22Rv1 (cell line): ENCODE results near the gene SPATA3.
"Not testable (repeated sequence)": the region's sequence is repeated elsewhere in the genome, so short reads cannot be mapped to it uniquely, and the experiment has no call there.

Experiments used
- H3K27ac ChIP-seq: fragments of 450-650 bp; 2 replicates; pipeline ENCODE4 v1.5.1; 2017
- CTCF ChIP-seq: fragments of 450-650 bp; IDR thresholded peaks from 2 replicates; pipeline ENCODE4 v1.5.1; 2017; ENCODE audit warnings: mild to moderate bottlenecking
- ZFX ChIP-seq: fragments of 450-650 bp; IDR thresholded peaks from 2 replicates; pipeline ENCODE4 v1.6.1; 2017; ENCODE audit warnings: antibody characterized with exemption, borderline replicate concordance

Gene SPATA3

DNA sequence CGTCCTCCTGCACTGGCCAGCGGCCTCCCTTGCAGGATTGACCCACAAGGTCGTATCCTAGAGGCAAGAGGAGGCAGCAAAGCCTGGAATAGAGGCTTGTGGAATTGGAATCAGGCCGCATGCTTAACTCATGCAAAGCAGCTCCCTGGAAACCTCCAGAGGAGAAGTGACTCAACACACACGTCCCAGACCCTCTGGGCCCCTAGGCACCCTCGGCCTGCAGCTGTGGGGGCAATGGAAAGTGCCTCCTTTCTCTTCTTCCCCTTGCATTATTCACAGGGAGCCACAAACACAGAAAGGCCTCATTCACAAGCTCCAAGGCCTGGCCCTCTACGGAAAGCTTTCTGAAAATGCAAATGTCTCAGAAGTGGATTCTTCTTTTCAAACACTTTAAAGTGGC is 19.6 kb downstream of the SPATA3 start:
- TF ChIP-seq ZFX (no peak), CTCF (no peak)
- no peak overlapping the region for H3K27ac ChIP-seq

DNA sequence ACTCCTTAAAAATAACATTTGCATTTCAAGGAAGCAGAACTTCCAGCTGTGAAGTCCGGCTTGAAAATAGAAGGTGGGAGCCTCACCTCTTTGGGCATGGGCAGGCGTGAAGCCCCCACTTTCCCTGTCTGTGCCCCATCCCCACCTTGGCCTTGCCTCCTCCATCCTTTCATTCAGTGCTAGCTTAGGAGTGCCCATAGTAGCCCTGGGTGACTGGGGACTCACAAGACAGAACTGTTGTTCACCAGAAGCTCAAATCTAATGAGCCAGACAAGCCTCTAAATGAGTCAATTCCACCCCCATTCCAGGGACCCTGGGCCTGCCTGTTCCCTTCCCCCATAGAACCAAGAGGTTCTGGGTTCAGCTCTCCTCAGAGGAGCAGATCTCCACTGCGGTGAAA is 20.0 kb downstream of the SPATA3 start:
- no peak for TF ChIP-seq CTCF
- no peak for TF ChIP-seq ZFX
- H3K27ac ChIP-seq = no peak overlapping the region

- H3K27ac ChIP-seq = no peak overlapping the region
- TF ChIP-seq ZFX = no peak
- no peak for TF ChIP-seq CTCF
Measured at GRCh38 chr2:231016566-231017230, 20.8 kb downstream of the SPATA3 start.

DNA sequence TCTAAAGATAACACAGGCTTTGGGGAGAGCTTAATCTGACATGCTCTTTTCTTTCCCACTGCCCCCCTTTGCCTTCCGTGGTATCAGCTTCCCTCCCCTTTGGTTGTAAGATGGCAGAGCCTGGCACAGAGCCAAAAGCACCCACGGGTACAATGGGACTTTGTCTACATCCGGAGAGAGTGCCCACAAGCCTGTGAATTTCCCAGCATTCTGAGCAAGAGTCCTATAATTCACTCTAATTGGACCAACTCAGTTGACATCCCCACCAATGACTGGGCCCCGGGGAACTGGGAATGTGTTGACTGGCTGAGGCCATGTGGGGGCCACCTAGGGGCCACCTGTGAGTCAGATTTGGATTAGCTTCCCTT is 21.3 kb downstream of the SPATA3 start:
- TF ChIP-seq CTCF (no peak), ZFX (no peak)
- no peak overlapping the region for H3K27ac ChIP-seq

DNA sequence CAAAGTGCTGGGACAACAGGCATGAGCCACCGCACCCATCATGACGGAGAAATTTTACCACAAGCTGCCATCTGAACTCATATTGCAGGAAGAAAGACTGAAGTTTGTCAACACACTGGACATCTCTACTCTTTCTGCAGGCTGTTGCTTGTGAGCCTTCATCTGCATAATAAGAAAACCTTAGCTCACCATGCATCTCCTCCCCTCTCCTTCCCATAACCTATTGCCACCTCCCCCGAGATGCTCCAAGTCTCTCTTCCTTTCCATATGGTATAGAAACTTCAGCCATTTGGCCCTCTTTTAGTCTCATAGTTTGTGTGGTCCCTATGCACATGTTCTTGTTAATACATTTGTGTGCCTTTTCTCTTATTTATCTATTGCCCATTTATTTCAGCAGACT is 22.3 kb downstream of the SPATA3 start:
- H3K27ac ChIP-seq = no peak overlapping the region
- TF ChIP-seq CTCF = no peak
- no peak for TF ChIP-seq ZFX

- not testable (repeated sequence) for H3K27ac ChIP-seq
Measured at GRCh38 chr2:231025059-231025458, 29.1 kb downstream of the SPATA3 start.

DNA sequence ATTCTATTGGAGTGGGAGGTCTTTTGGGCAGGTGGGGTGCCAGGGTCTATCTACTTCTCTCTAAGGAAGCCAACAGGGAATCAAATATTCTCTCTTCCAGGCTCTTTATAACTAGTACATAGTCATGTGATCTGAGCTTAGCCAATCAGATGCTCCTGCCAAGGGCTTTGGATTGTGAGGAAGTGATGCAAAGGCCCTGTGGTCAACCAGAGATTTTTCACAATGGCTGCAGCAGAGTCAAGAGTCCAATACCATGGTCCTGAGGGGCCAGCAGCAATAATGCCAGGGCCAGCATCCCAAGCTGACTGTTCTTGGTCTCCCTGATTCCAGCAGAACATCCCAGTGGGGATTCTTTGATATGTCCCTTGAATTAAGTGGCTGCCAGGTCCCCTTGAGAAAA is 33.0 kb downstream of the SPATA3 start:
- no peak overlapping the region for H3K27ac ChIP-seq
- TF ChIP-seq ZFX (no peak), CTCF (no peak)

DNA sequence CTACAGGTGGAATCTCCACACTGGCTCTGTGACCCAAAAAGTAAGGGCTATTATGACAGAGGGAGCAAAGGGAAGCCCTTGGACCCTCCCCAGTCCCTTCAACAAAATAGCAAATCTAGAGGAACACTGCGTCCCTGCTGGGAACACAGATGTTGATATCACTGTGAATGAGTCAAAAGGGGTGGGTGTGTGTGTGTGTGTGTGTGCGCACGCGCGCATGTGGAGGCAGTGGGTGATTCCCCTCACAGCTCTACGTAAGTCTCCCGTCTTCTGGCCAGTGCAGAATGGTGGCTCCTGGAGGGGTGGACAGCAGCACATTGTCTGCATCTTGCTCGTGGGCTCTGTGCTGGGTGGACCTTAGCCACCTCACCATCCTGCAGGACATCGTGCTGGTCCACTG is 33.6 kb downstream of the SPATA3 start:
- no peak overlapping the region for H3K27ac ChIP-seq
- TF ChIP-seq CTCF (no peak), ZFX (no peak)
